NCI-H1417 treated with DMSO at 0.1 percent for 48 hours (cell line): ENCODE measurements around the gene LCMT1.
"Not testable (repeated sequence)": the region's sequence is repeated elsewhere in the genome, so short reads cannot be mapped to it uniquely, and the experiment has no call there.

Experiments
- DNase-seq: peaks from one replicate; lab custom pipeline; 2025; lab: John Stamatoyannopoulos, UW

Gene LCMT1

DNA sequence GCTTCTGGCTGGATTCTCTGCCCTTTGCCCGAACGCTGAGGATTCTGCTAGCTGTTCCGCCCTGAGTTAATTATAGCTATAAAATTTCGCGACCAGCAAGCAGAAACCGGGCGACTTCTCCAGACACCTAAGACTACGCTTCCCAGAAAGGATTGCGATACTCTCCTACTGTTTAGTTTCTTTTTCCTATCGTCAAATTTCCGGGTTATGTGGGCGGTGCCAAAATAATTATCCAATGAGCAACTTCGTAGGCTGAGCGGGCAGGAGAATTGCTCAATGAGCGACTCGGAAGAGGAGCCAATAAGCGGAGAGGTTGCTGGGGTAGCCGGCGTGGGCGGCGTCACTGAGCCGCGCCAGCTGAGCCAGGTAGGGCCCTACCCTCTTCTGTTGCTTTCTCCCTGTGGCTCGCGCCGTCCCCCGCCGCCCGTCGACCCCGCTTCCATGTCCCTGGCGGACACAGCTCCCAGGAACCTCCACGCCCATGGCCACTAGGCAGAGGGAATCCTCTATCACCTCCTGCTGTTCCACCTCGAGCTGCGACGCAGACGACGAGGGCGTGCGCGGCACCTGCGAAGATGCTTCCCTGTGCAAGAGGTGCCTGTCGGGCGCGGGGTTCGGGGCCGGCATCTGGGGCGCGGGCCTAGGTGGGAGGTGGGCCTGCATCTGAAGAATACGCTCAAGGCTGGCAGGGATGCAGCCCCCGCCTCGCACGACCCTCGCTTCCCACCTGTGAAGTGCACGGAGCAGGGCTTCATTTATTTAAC lies at the start of gene LCMT1:
Gene LCMT1 (plus strand): TSS at position 340 of the 764 bp plus-strand sequence. CDS start 142 bp downstream, at position 482.
- peak; percentile 98 for DNase-seq

GRCh38 chr16:25063102-25063501 lies 48.4 kb upstream of the LCMT1 start:
- no peak for DNase-seq

DNA sequence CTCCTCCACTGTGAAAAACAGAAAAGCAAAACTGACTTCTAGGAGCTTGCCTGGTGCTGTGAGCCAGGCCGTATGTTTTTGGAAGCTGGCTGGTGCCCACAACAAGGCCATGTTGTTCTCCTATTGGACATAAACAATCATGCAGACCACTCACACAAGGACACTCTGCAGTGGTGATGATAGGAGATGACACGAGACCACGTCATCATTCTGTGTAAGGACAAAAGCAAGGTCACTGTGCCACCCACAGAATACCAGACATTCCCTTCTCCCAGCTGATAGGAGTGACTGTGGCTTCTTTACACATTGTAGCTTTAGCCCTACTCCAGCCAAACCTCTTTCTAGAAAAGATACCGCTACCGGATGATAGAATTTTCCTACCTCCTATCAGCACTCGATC lies 47.7 kb upstream of the LCMT1 start:
- DNase-seq: no peak

DNA sequence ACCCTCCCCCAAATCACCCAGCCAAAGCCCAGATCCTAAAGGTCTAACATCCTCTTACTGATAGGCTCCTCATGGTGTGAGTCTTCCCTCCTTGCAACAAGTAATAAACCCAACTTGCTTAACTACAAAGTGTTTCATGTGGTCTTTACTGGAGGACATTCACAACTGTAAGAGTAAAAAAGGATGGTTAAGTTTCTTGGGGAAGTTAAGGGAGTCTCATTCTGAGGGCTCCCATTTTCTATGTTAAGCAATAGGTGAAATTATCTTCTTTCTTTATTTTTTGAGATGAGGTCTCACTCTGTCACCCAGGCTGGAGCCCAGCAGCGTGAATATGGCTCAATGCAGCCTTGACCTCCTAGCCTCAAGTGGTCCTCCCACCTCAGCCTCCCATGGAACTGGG lies 47.3 kb upstream of the LCMT1 start:
- DNase-seq: not testable (repeated sequence)

- no peak for DNase-seq
These were observed 46.6 kb upstream of the LCMT1 start for GRCh38 chr16:25064937-25065336.

DNA sequence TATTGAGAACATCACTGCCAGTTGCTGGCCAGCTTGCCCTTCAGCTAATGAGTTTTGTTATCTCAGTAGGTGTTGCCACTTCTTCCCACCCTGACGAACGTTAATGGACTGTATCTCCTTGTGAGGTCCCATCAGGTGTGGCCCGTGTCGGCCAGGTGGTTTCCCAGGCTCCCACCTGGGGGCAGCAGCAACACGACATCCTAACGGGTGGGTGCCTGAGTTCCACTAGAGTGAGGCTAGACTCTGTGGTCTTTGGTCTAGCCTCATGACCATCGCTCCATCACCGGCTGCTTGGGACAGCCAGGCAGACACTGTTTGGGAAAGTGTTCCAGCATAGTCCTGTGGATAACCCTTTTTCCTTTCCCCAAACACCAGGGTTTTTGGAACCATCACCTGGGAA lies 45.6 kb upstream of the LCMT1 start:
- no peak for DNase-seq

GRCh38 chr16:25066426-25066746 lies 45.2 kb upstream of the LCMT1 start:
- DNase-seq: no peak

DNA sequence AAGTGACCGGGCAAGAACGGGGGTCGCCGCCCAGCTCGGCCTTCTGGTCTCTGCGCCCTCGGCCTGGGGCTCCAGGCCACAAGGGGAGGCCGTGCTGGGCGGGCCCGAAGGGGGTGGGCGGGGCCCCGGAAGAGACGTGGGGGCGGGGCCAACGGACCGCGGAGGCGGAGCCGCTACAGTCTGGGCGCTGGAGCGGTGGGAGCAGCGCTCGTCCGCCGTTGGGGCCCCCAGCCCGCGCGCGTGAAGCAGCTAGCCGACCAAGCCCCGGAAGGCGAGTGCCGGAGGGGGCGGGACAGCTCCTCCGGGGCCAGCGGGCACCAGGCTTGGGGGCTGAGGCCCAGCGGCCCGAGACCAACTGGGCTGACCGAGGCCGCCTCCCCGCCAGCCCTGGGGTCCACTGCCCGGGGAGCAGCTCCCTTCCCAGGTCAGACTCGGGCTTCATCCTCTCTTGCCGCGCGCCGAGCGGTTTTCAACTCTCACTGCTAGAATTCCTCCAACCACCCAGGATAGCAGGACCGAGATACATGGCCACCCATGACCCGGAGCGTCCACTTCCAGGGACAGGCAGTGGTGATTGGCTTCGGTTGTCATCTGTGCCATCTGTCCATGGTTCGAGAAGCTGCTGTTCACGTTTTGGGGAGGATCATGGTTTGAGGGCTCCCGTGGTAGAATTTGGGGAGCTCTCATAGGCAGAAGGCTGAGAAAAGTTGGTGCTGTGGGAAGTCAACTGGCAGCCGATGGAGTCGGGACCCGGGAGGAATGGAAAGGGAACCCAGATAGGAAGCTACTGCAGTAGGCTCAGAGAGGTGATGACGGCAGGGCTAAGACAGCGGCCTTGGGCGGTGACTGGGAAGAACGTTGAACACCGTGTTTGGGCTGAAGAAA lies 44.6 kb upstream of the LCMT1 start:
- DNase-seq: no peak

DNA sequence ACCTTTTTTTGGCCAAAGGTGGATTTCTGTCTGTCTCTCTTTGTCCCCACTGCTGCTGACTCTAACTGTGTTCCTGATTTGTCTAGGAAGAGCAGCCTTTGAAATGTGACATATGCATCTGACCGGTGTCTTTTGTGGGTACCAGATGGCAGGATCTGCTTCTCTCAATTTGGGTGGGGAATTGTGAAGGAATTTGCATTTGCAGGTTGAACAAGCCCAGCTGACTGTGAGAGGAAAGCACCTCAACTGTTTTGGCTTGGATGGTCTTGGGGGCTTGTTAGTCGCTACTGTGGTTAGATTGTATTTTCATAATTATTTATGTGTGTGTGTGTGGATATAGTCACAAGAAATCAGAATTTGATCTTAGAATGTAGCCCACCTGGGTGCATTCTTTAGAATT lies 37.7 kb upstream of the LCMT1 start:
- DNase-seq: no peak

DNA sequence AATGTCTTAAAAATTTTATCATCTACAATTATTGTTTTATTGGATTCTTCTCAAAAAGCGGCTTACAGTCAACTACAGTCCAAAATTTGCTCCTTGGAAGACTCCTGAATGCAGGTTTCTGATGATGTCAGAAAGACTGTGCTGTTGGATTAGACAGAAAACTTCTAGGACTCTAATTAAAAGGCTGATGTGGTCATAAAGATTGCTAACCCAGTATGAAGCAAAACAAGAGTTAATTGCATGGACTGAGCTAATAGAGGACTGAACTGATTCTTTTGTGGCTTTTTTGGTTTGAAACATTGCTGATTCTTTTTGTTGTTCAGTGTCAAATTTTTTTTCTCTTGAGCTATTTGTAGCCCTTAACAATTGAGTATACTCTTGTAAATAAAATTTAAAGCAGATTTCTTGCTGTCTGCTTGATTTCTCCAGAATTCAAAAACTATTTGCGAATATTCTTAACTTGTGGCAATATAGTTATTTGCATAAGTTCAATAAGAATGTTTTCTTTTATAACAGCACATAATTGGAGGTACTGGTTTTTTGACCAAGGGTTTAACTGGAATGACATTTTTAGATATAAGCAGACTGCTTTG lies 33.1 kb upstream of the LCMT1 start:
- DNase-seq: no peak

DNA sequence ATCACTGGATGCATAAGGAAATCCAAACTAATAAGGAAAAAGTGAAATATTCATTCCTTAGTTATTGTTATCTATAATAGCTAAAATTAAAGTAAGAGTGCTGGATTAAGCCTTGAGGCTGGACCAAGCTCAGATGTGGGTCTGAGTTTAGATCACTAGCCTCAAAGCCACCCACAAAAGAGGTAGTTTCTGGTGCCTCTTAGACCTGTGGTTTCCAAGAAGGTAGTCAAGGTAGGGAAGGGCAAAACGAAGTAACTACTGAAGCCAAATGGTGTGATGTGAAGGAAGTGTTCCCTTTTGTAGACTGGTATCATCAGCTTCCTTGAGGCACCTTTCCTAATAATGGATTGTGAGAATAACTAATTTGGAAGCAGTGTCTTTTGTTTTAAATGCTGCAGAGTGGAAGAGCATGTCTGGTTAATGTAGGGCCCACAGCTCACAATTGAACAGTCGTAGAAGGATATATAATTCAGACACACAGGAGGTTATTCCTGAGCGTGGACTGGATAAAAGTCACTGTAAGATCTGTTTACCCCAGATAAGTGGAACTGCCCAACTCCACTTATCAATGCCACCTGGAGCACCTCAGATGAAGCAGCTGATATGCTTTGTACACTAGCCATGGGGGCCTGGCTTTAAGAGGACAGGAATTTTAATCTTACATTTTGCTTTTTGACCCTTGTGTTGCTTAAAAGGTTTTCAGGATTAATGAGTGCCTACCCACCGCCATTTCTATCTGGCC lies 31.7 kb upstream of the LCMT1 start:
- DNase-seq: no peak

DNA sequence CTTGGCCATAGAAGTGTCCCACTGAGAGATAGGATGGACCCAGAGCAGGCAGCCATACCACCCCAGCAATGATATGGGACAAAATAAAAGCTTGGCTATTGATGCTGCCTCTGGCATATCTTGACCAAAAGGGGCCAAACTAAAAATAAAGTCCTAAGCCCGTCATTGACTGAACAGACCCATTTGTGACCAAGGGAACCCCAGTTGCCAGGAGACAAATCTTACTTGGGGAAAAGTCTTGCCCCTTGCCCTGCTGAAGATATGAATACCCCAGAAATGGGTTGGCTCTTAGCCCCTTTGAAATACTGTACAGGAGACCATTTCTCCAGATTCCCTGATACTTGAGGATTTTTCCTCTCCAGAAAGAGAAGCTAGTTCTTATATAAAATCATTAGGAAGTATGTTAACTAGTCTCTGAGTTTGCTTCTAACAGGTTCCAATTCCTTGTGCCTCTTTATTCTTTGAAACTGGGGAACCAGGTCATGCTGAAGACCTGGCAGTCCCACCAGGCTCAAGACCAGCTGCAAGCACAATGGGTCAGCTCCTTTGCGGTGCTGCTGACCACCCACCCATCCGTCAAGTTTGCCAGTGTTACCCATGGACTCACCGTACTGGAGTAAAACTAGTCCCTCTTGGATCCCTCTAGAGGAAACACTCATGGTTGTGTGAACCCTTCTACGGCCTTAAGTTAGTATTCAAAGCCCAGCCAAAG lies 31.0 kb upstream of the LCMT1 start:
- DNase-seq: no peak

DNA sequence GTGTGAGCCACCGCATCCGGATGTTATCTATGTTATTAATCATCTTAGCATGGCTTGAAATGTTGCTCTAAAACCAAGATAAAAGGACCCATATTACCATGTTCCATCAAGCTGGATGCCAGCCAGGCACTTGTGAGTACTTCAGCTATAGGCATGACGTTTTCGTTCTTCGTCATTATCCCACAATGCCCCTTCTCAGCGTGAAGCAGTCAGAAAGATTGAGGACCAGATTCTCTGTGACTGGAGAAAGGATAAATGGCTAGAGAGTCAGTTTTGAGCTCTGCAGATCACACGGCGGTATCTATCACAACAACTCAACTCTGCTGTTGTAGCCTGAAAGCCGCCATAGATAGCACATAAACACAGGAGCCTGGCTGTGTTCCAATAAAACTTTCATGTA lies 29.8 kb upstream of the LCMT1 start:
- no peak for DNase-seq

DNA sequence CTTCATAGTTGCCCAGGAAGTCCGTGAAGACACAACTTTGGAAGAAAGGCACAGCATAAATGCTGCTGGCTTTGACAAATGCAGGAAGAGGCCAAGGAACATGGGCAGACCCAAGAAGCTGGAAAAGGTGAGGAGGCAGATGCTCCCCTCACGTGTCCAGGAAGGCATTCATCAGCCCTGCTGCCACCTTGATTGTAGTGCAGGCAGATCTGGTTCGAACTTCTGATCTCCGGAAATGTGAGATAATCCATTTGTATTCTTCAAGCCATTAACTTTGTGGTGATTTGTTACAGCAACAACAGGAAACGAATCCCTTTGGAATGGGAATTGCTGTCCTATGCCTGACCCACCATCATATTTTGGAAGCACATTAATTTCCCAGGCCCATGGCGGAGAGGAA lies 28.5 kb upstream of the LCMT1 start:
- no peak for DNase-seq

- no peak for DNase-seq
These were observed 27.8 kb upstream of the LCMT1 start for GRCh38 chr16:25083701-25084100.

- no peak for DNase-seq
These were observed 26.7 kb upstream of the LCMT1 start for GRCh38 chr16:25084797-25085196.

- DNase-seq: no peak
These were observed 23.8 kb upstream of the LCMT1 start for GRCh38 chr16:25087761-25088160.

- no peak for DNase-seq
These were observed 22.2 kb upstream of the LCMT1 start for GRCh38 chr16:25089351-25089750.

DNA sequence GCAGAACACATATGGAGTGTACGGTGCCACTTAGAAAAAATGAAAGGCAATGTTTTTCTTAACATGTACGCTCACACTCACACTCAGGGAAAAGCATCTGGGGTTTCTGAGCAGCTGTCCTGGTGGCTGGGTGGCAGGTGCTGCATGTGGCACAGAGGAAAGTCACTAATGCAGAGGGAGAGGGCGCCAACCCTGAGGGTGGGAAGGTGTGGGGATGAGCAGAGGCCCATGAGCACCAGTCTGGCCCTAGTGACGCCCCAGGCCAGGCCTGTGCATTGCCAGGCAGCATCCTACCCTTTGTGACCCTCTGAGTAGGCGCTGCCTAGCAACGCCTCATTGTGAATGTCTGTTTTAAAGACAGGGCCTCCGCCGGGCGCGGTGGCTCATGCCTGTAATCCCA lies 19.1 kb upstream of the LCMT1 start:
- DNase-seq: no peak

- no peak for DNase-seq
These were observed 18.1 kb upstream of the LCMT1 start for GRCh38 chr16:25093208-25094061.

- no peak for DNase-seq
These were observed 16.9 kb upstream of the LCMT1 start for GRCh38 chr16:25094596-25094995.
